Stomach (tissue), 9 donors: ENCODE measurements around the gene CNIH4. TPM values are rescaled to one million over a fixed set of nuclear protein-coding genes. Genes with fewer than 3 reads are reported as not detected.

Experiments used
- DNase-seq, 2 donors: peaks; one replicate each; pipeline versions ENCODE4 v3.0.0 to v3.0.0-alpha.2; 2013 to 2019
- H3K27ac ChIP-seq, 5 donors: fragments of 200-600 bp in 4 of 5; sonication (generic) in 4 of 5; one replicate each; pipeline ENCODE4 v1.5.1; 2013 to 2019; ENCODE audit warnings: mild to moderate bottlenecking in 1 of 5, moderate library complexity in 1 of 5
- H3K27me3 ChIP-seq, 3 donors: fragments of 200-600 bp; sonication (generic); one replicate each; pipeline ENCODE4 v1.5.1; 2017 to 2019; ENCODE audit warnings: mixed run types in 1 of 3
- H3K36me3 ChIP-seq, 4 donors: fragments of 200-600 bp; sonication (generic); 1 replicate in 3 of 4; 2 replicates in 1 of 4; pipeline ENCODE4 v1.5.1; 2016 to 2019
- H3K4me1 ChIP-seq, 4 donors: fragments of 200-600 bp; sonication (generic); one replicate each; pipeline ENCODE4 v1.5.1; 2016 to 2019
- H3K4me3 ChIP-seq, 4 donors: fragments of 200-600 bp; sonication (generic) in 3 of 4; one replicate each; pipeline ENCODE4 v1.5.1; 2016 to 2019; ENCODE audit warnings: mild to moderate bottlenecking in 1 of 4
- H3K9me3 ChIP-seq, 4 donors: fragments of 200-600 bp; sonication (generic); one replicate each; pipeline ENCODE4 v1.5.1; 2016 to 2019
- EP300 ChIP-seq: sonication (generic); formaldehyde crosslinking; IDR thresholded peaks from one replicate; pipeline ENCODE4 v1.6.1; 2017; ENCODE audit warnings: antibody characterized with exemption
- POLR2A ChIP-seq, 4 donors: fragments of 450-650 bp; IDR thresholded peaks; one replicate each; pipeline ENCODE4 v1.6.1; 2016; ENCODE audit warnings: antibody characterized with exemption in 4 of 4, control low read depth in 2 of 4, mild to moderate bottlenecking in 1 of 4, moderate library complexity in 1 of 4
- POLR2AphosphoS5 ChIP-seq, 3 donors: sonication (generic); formaldehyde crosslinking; IDR thresholded peaks; one replicate each; pipeline ENCODE4 v1.6.1; 2016; ENCODE audit warnings: antibody characterized with exemption in 3 of 3
- WGBS, 5 donors: extraction: QIAGEN DNeasy Blood & Tissue Kit in 3 of 5; methylation state at CpG; one replicate each; pipeline versions ENCODE4 v1.1.5 to v1.1.7; 2013 to 2018; 5-methylcytosine and 5-hydroxymethylcytosine counted together
- intact Hi-C: fragments of 100-400 bp; cut with DNase I; formaldehyde crosslinking; loops from one replicate; pipeline ENCODE4 v1.15.1; 2023; ENCODE audit warnings: low total_unique reads
- polyA plus RNA-seq, 3 donors: library from polyadenylated mRNA; stranded (reverse); fragments of 200-250 nt; gene quantifications; one replicate each; pipeline ENCODE4 v1.2.3, GENCODE V29; 2013
- total RNA-seq, 5 donors: library from RNA; depleted of rRNA; stranded (reverse); fragments of >200 nt; gene quantifications; one replicate each; pipeline versions ENCODE4 v1.1.0 to v1.2.3, GENCODE V29; 2014 to 2016
- TF ChIP-seq, protein P1 (sequence below), 7 experiments: fragments of 450-650 bp in 4 of 7; fragments of 200-600 bp in 3 of 7; sonication (generic) in 3 of 7; IDR thresholded peaks; one replicate each; pipeline ENCODE4 v1.5.1; 2016 to 2019; ENCODE audit warnings: antibody characterized with exemption in 7 of 7, control low read depth in 2 of 7, mild to moderate bottlenecking in 1 of 7
- donor health status: healthy with polysubstance abuse.
- donor health status: Bipolar disorder and iron deficiency.
- donor health status: healthy.

Gene CNIH4
- total and polyA plus RNA-seq, 8 donors = 3.1 to 53.1 (median 38.5) TPM

- Histone ChIP-seq H3K36me3 (peaks cover 0 to 56% (median 46%) of the 10 kb centered on the region in 4 donors), H3K27ac (peak overlapping the region in 1 of 5 donors; percentile 2), H3K27me3 (no peaks in the 10 kb centered on the region), H3K9me3 (no peaks in the 10 kb centered on the region), H3K4me1 (peaks cover 0 to 42% (median 6%) of the 10 kb centered on the region in 4 donors), H3K4me3 (no peak overlapping the region)
- TF ChIP-seq POLR2AphosphoS5 (IDR thresholded peaks at IDR 0.05) (no peak), EP300 (no peak), POLR2A (IDR thresholded peaks at IDR 0.05) (no peak)
- DNase-seq = peak in 1 of 2 donors; percentile 35
- 45 to 67% (median 50%) methylated on average over 4 of the region's 4 CpGs for WGBS, 5 donors
- intact Hi-C loops = no loop called here
These were observed 23.3 kb downstream of the CNIH4 start for GRCh38 chr1:224380003-224380402.

- no peak for DNase-seq
- intact Hi-C loops = no loop called here
- Histone ChIP-seq H3K4me1 (peaks cover 0 to 44% (median 2%) of the 10 kb centered on the region in 4 donors), H3K36me3 (peaks cover 0 to 47% (median 39%) of the 10 kb centered on the region in 4 donors), H3K9me3 (no peaks in the 10 kb centered on the region), H3K27me3 (no peaks in the 10 kb centered on the region), H3K4me3 (no peak overlapping the region), H3K27ac (no peak overlapping the region)
- 85 to 94% (median 89%) methylated on average over 4 of the region's 4 CpGs for WGBS, 5 donors
- TF ChIP-seq POLR2AphosphoS5 (IDR thresholded peaks at IDR 0.05) (no peak), POLR2A (IDR thresholded peaks at IDR 0.05) (no peak), EP300 (no peak)
- TF ChIP-seq, protein P1, sequence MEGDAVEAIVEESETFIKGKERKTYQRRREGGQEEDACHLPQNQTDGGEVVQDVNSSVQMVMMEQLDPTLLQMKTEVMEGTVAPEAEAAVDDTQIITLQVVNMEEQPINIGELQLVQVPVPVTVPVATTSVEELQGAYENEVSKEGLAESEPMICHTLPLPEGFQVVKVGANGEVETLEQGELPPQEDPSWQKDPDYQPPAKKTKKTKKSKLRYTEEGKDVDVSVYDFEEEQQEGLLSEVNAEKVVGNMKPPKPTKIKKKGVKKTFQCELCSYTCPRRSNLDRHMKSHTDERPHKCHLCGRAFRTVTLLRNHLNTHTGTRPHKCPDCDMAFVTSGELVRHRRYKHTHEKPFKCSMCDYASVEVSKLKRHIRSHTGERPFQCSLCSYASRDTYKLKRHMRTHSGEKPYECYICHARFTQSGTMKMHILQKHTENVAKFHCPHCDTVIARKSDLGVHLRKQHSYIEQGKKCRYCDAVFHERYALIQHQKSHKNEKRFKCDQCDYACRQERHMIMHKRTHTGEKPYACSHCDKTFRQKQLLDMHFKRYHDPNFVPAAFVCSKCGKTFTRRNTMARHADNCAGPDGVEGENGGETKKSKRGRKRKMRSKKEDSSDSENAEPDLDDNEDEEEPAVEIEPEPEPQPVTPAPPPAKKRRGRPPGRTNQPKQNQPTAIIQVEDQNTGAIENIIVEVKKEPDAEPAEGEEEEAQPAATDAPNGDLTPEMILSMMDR (IDR thresholded peaks at IDR 0.05) = no peak
These were observed 25.3 kb downstream of the CNIH4 start for GRCh38 chr1:224381880-224382548.

GRCh38 chr1:224383218-224383617 lies 26.5 kb downstream of the CNIH4 start:
- H3K9me3 ChIP-seq = no peaks in the 10 kb centered on the region
- H3K27ac ChIP-seq = peak overlapping the region in 1 of 5 donors; percentile 10
- peaks cover 0 to 42% (median 0%) of the 10 kb centered on the region in 4 donors for H3K4me1 ChIP-seq
- no peaks in the 10 kb centered on the region for H3K27me3 ChIP-seq
- intact Hi-C loops = no loop called here
- WGBS, 5 donors = 79 to 90% (median 87%) methylated on average over 3 of the region's 3 CpGs
- peaks cover 0 to 47% (median 38%) of the 10 kb centered on the region in 4 donors for H3K36me3 ChIP-seq
- no peak for TF ChIP-seq POLR2AphosphoS5 (IDR thresholded peaks at IDR 0.05)
- TF ChIP-seq EP300 = no peak
- TF ChIP-seq POLR2A (IDR thresholded peaks at IDR 0.05) = no peak
- TF ChIP-seq, protein P1 (IDR thresholded peaks at IDR 0.05) = no peak
- no peak overlapping the region for H3K4me3 ChIP-seq
- DNase-seq = no peak

DNA sequence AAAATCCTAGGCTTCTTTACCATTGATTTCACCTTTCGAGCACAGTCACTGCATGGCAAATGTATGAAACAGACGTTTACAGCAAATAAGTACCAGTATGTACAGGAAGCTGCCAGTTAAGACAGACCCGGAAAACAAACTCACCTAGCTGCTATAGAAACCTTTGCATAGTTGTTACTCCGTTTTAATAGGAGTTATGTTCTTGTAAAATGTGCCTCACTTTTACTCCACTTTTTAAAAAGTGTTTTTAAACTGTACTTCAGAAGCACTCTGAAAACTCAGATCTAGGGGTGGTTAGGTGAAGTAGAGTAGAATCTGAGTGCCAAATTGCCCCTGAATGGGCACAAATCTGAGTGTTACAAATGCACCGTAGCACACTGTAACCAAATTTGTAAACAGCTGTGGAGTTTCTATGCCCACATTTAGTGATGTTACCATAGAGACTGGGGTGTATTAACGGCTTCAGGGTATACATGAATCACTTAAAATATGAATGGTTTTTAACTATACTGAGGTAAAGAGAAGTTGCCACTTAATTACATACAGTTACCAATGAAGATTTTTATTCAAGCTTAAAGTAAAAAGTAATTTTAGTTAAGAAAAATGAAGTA lies 30.7 kb downstream of the CNIH4 start:
- intact Hi-C loops = no loop called here
- H3K4me1 ChIP-seq = peaks cover 0 to 21% (median 0%) of the 10 kb centered on the region in 4 donors
- no peak overlapping the region for H3K4me3 ChIP-seq
- H3K36me3 ChIP-seq = peaks cover 19 to 75% (median 66%) of the 10 kb centered on the region in 4 donors
- peak in 1 of 2 donors; percentile 16 for DNase-seq
- 53 to 67% (median 57%) methylated on average over 6 of the region's 6 CpGs for WGBS, 5 donors
- no peaks in the 10 kb centered on the region for H3K27me3 ChIP-seq
- TF ChIP-seq, protein P1 (IDR thresholded peaks at IDR 0.05) = no peak
- TF ChIP-seq POLR2AphosphoS5 (IDR thresholded peaks at IDR 0.05) = no peak
- TF ChIP-seq EP300 = no peak
- TF ChIP-seq POLR2A (IDR thresholded peaks at IDR 0.05) = no peak
- no peaks in the 10 kb centered on the region for H3K9me3 ChIP-seq
- peak overlapping the region in 1 of 5 donors; percentile 15 for H3K27ac ChIP-seq
